H1 (cell line): Measurements from ENCODE around the gene ADARB2. TPM values are rescaled to one million over a fixed set of nuclear protein-coding genes. Genes with fewer than 3 reads are reported as not detected.

Experiments used
- CTCF ChIA-PET: fragments of 300-600 bp; sonication (Branson Sonifier 250); formaldehyde crosslinking; loops from one replicate; lab custom pipeline; 2021; ENCODE audit not compliant: partially characterized antibody; lab: Charles Lee
- POLR2A ChIA-PET: fragments of 300-600 bp; sonication (Branson Sonifier 250); formaldehyde crosslinking; loops from one replicate; lab custom pipeline; 2021; ENCODE audit warnings: inconsistent platforms; ENCODE audit not compliant: partially characterized antibody; lab: Charles Lee
- DNase-seq, 2 experiments: peaks; one replicate each; pipeline versions ENCODE4 v3.0.0 to v3.0.0-alpha.2; 2010 to 2022; ENCODE audit warnings: low spot score in 2 of 2, low read depth in 1 of 2, mixed read lengths in 1 of 2
- FAIRE-seq: peaks from 2 replicates; lab custom pipeline; 2011; peaks lifted over from hg19 to GRCh38; lab: Jason Lieb, UNC
- H2AFZ ChIP-seq: 2 replicates; pipeline ENCODE4 v1.8.1; 2012; ENCODE audit warnings: low read length, inconsistent platforms
- H2AK5ac ChIP-seq: 2 replicates; pipeline ENCODE4 v1.6.1; 2013; ENCODE audit warnings: low read depth, low read length
- H2BK120ac ChIP-seq: replicated peaks from 2 replicates; pipeline ENCODE3; 2013; ENCODE audit warnings: low read depth, low read length, inconsistent platforms
- H2BK12ac ChIP-seq: 2 replicates; pipeline ENCODE4 v1.6.1; 2013; ENCODE audit warnings: low read depth, low read length
- H2BK15ac ChIP-seq: 2 replicates; pipeline ENCODE4 v1.6.1; 2013; ENCODE audit warnings: low read length
- H2BK20ac ChIP-seq: 2 replicates; pipeline ENCODE4 v1.6.1; 2013; ENCODE audit warnings: low read length
- H2BK5ac ChIP-seq: 2 replicates; pipeline ENCODE4 v1.6.1; 2013; ENCODE audit warnings: low read depth, low read length
- H3K14ac ChIP-seq: 2 replicates; pipeline ENCODE4 v1.6.1; 2013; ENCODE audit warnings: inconsistent platforms; ENCODE audit not compliant: insufficient read length
- H3K18ac ChIP-seq: 2 replicates; pipeline ENCODE4 v1.6.1; 2013; ENCODE audit warnings: low read length; ENCODE audit errors: extremely low read depth
- H3K23ac ChIP-seq: 2 replicates; pipeline ENCODE4 v1.6.1; 2013; ENCODE audit warnings: inconsistent platforms; ENCODE audit not compliant: insufficient read length
- H3K23me2 ChIP-seq: 2 replicates; pipeline ENCODE4 v1.6.1; 2013; ENCODE audit warnings: low read depth, low read length
- H3K27ac ChIP-seq: 2 replicates; pipeline ENCODE4 v1.6.1; 2011; ENCODE audit warnings: low read depth, low read length, inconsistent platforms
- H3K27me3 ChIP-seq, 4 experiments: replicated peaks in 1 of 4; 1 replicate in 1 of 4; 2 replicates in 3 of 4; pipeline versions ENCODE4 v1.6.1 to v1.8.1; 2011 to 2013; ENCODE audit warnings: low read length in 3 of 4, mild to moderate bottlenecking in 3 of 4, inconsistent platforms in 2 of 4, mixed read lengths in 2 of 4, moderate library complexity in 1 of 4; ENCODE audit not compliant: control insufficient read depth in 3 of 4, insufficient read depth in 3 of 4; ENCODE audit errors: extremely low read depth in 1 of 4
- H3K36me3 ChIP-seq, 4 experiments: 2 replicates each; pipeline versions ENCODE4 v1.6.1 to v1.8.1; 2011 to 2013; ENCODE audit warnings: mild to moderate bottlenecking in 4 of 4, low read length in 3 of 4, moderate library complexity in 2 of 4, control low read depth in 1 of 4, inconsistent platforms in 1 of 4; ENCODE audit not compliant: insufficient read depth in 4 of 4, control insufficient read depth in 2 of 4
- H3K4ac ChIP-seq: replicated peaks from 2 replicates; pipeline ENCODE3; 2013; ENCODE audit warnings: low read length, low read depth, mixed read lengths, inconsistent platforms; ENCODE audit not compliant: insufficient read length
- H3K4me1 ChIP-seq, 4 experiments: replicated peaks in 1 of 4; 1 replicate in 1 of 4; 2 replicates in 3 of 4; pipeline versions ENCODE4 v1.6.1 to v1.8.1; 2011 to 2013; ENCODE audit warnings: low read length in 3 of 4, inconsistent platforms in 2 of 4, mixed read lengths in 1 of 4; ENCODE audit not compliant: insufficient read depth in 4 of 4, control insufficient read depth in 3 of 4
- H3K4me2 ChIP-seq, 2 experiments: 2 replicates each; pipeline versions ENCODE4 v1.6.1 to v1.8.1; 2011 to 2013; ENCODE audit warnings: low read depth in 2 of 2, low read length in 2 of 2, control low read depth in 1 of 2, inconsistent platforms in 1 of 2, mild to moderate bottlenecking in 1 of 2; ENCODE audit not compliant: insufficient read depth in 1 of 2
- H3K4me3 ChIP-seq, 4 experiments: fragments of 200-600, 300-600 bp in 1 of 4; sonication (generic), shearing (Covaris generic), sonication (Bioruptor Twin) in 1 of 4; 2 replicates each; pipeline versions ENCODE4 v1.5.1 to v1.8.1; 2011 to 2016; ENCODE audit warnings: low read length in 4 of 4, low read depth in 3 of 4, control low read depth in 2 of 4, inconsistent platforms in 2 of 4, mild to moderate bottlenecking in 2 of 4, mixed read lengths in 1 of 4, moderate library complexity in 1 of 4; ENCODE audit not compliant: insufficient read depth in 2 of 4; ENCODE audit errors: extremely low read depth in 1 of 4
- H3K56ac ChIP-seq: replicated peaks from 2 replicates; pipeline ENCODE3; 2013; ENCODE audit warnings: low read depth, mild to moderate bottlenecking, mixed read lengths, low read length, inconsistent platforms; ENCODE audit not compliant: insufficient read length
- H3K79me1 ChIP-seq: 2 replicates; pipeline ENCODE4 v1.6.1; 2013; ENCODE audit warnings: low read depth, low read length, control low read depth
- H3K79me2 ChIP-seq, 2 experiments: 2 replicates each; pipeline versions ENCODE4 v1.6.1 to v1.8.1; 2012 to 2013; ENCODE audit warnings: low read length in 2 of 2, mild to moderate bottlenecking in 2 of 2, inconsistent platforms in 1 of 2; ENCODE audit not compliant: insufficient read depth in 2 of 2, control insufficient read depth in 1 of 2
- H3K9ac ChIP-seq, 4 experiments: replicated peaks in 1 of 4; 1 replicate in 1 of 4; 2 replicates in 3 of 4; pipeline versions ENCODE4 v1.6.1 to v1.8.1; 2011 to 2013; ENCODE audit warnings: low read depth in 3 of 4, low read length in 3 of 4, control low read depth in 2 of 4, mild to moderate bottlenecking in 2 of 4, moderate library complexity in 2 of 4, inconsistent platforms in 1 of 4; ENCODE audit errors: extremely low read depth in 1 of 4
- H3K9me3 ChIP-seq, 2 experiments: 2 replicates each; pipeline versions ENCODE4 v1.6.1 to v1.8.1; 2012 to 2013; ENCODE audit warnings: mild to moderate bottlenecking in 2 of 2, moderate library complexity in 2 of 2, control low read depth in 1 of 2, inconsistent platforms in 1 of 2, low read depth in 1 of 2, low read length in 1 of 2, mixed read lengths in 1 of 2; ENCODE audit not compliant: insufficient read depth in 2 of 2
- H4K20me1 ChIP-seq, 2 experiments: replicated peaks in 1 of 2; 2 replicates each; pipeline versions ENCODE3 to v1.8.1; 2011 to 2013; ENCODE audit warnings: inconsistent platforms in 2 of 2, low read length in 2 of 2, mild to moderate bottlenecking in 1 of 2; ENCODE audit not compliant: insufficient read depth in 2 of 2, control insufficient read depth in 1 of 2
- H4K5ac ChIP-seq: 2 replicates; pipeline ENCODE4 v1.6.1; 2013; ENCODE audit warnings: low read length, low read depth, mixed read lengths, inconsistent platforms; ENCODE audit not compliant: insufficient read length
- H4K8ac ChIP-seq: 2 replicates; pipeline ENCODE4 v1.8.0; 2013; ENCODE audit warnings: mild to moderate bottlenecking, moderate library complexity, low read length, inconsistent platforms; ENCODE audit not compliant: insufficient read depth; ENCODE audit errors: extremely low read depth
- H4K91ac ChIP-seq: replicated peaks from 2 replicates; pipeline ENCODE3; 2013; ENCODE audit warnings: low read length, mixed read lengths, inconsistent platforms; ENCODE audit not compliant: insufficient read length
- ASH2L ChIP-seq: fragments of 200-600, 300-600 bp; sonication (generic); IDR thresholded peaks from one replicate; pipeline ENCODE4 v1.7.1; 2017; ENCODE audit warnings: low read length
- CTBP2 ChIP-seq: IDR thresholded peaks from 2 replicates; pipeline ENCODE4 v1.7.0; 2011; ENCODE audit warnings: borderline replicate concordance, mild to moderate bottlenecking, moderate library complexity, mixed read lengths, low read length; ENCODE audit not compliant: insufficient read depth, insufficient read length
- EP300 ChIP-seq, 2 experiments: IDR thresholded peaks; 1 replicate in 1 of 2; 2 replicates in 1 of 2; pipeline ENCODE4 v1.6.1; 2011 to 2012; ENCODE audit warnings: low read depth in 2 of 2, low read length in 2 of 2, mild to moderate bottlenecking in 2 of 2, borderline replicate concordance in 1 of 2, inconsistent platforms in 1 of 2, moderate library complexity in 1 of 2
- EZH2 ChIP-seq: fragments of 200-600 bp; sonication (generic); IDR thresholded peaks from 2 replicates; pipeline ENCODE4 v1.7.1; 2012; ENCODE audit warnings: low read depth, mild to moderate bottlenecking, moderate library complexity, low read length, inconsistent platforms; ENCODE audit not compliant: severe bottlenecking
- KDM1A ChIP-seq: fragments of 200-600, 300-600 bp; sonication (generic); IDR thresholded peaks from 2 replicates; pipeline ENCODE4 v1.7.1; 2016; ENCODE audit warnings: mild to moderate bottlenecking, low read length, borderline replicate concordance
- MAX ChIP-seq: IDR thresholded peaks from 2 replicates; pipeline ENCODE4 v1.6.1; 2012; ENCODE audit warnings: inconsistent platforms
- POLR2A ChIP-seq, 2 experiments: IDR thresholded peaks; 1 replicate in 1 of 2; 2 replicates in 1 of 2; pipeline ENCODE4 v1.6.1; 2011; ENCODE audit warnings: low read depth in 2 of 2, low read length in 2 of 2, mild to moderate bottlenecking in 2 of 2; ENCODE audit errors: control extremely low read depth in 1 of 2
- POU5F1 ChIP-seq: IDR thresholded peaks from 2 replicates; pipeline ENCODE4 v1.6.1; 2011; ENCODE audit warnings: low read depth, mild to moderate bottlenecking, low read length, moderate library complexity
- RAD21 ChIP-seq, 2 experiments: IDR thresholded peaks in 1 of 2; conservative IDR thresholded peaks in 1 of 2; 2 replicates each; pipeline ENCODE4 v1.6.1; 2011; ENCODE audit warnings: low read depth in 2 of 2, low read length in 2 of 2, improper control_type of control experiment in 1 of 2, inconsistent platforms in 1 of 2, mild to moderate bottlenecking in 1 of 2, moderate library complexity in 1 of 2
- RFX5 ChIP-seq: IDR thresholded peaks from 2 replicates; pipeline ENCODE4 v1.6.1; 2011; ENCODE audit warnings: low read depth, low read length, improper control_type of control experiment, borderline replicate concordance
- TAF1 ChIP-seq: IDR thresholded peaks from 2 replicates; pipeline ENCODE4 v1.6.1; 2011; ENCODE audit warnings: mild to moderate bottlenecking, low read depth, low read length
- TAF7 ChIP-seq: optimal IDR thresholded peaks from 2 replicates; pipeline ENCODE3; 2011; ENCODE audit warnings: low read depth, mild to moderate bottlenecking, inconsistent platforms, low read length, moderate library complexity, borderline replicate concordance
- TCF12 ChIP-seq: IDR thresholded peaks from 2 replicates; pipeline ENCODE4 v1.6.1; 2011; ENCODE audit warnings: low read depth, mild to moderate bottlenecking, low read length
- YY1 ChIP-seq: IDR thresholded peaks from 2 replicates; pipeline ENCODE4 v1.6.1; 2011; ENCODE audit warnings: low read depth, mild to moderate bottlenecking, low read length
- WGBS, 2 experiments: shearing (Covaris generic) in 1 of 2; methylation state at CpG; one replicate each; pipeline versions ENCODE4 v1.1.6 to v1.1.7; 2013 to 2015; ENCODE audit warnings: low lambda C conversion rate in 2 of 2, mixed read lengths in 2 of 2, inconsistent platforms in 1 of 2, low coverage in 1 of 2, missing lambda C conversion rate in 1 of 2; ENCODE audit not compliant: insufficient replicate concordance in 2 of 2, insufficient coverage in 1 of 2, insufficient read length in 1 of 2; ENCODE audit errors: extremely low coverage in 1 of 2, missing lambda C conversion rate in 1 of 2; 5-methylcytosine and 5-hydroxymethylcytosine counted together
- polyA plus RNA-seq, 7 experiments: library from polyadenylated mRNA; depleted of rRNA in 3 of 7; stranded (reverse) in 5 of 7; unstranded in 2 of 7; fragments of >200 nt in 5 of 7; fragments of 200-250 nt in 2 of 7; gene quantifications; 1 replicate in 5 of 7; 2 replicates in 1 of 7; 4 replicates in 1 of 7; pipeline versions ENCODE4 v1.2.1 to v1.2.3, GENCODE V29; 2011 to 2013; ENCODE audit warnings: missing spikeins in 2 of 7, mixed read lengths in 2 of 7
- total RNA-seq: library from RNA; stranded (reverse); fragmentation: NEBNext Ultra II Directional; extraction: Animal tissue kit (Norgen Biotek cat#: 25700); gene quantifications from 2 replicates; pipeline ENCODE4 v1.2.1, GENCODE V29; 2021

Gene ADARB2
- total and polyA plus RNA-seq, 2 of the 8 experiments (the other 6 are each of a cell fraction or from before 2014, with no cell fraction given) = 2.2 to 2.8 TPM

- Histone ChIP-seq H3K23me2 (no peaks in the 10 kb centered on the region), H3K79me2 (no peaks in the 10 kb centered on the region), H2BK12ac (no peak overlapping the region), H3K9me3 (no peaks in the 10 kb centered on the region), H3K79me1 (no peaks in the 10 kb centered on the region), H4K91ac (no peak overlapping the region), H2BK120ac (no peak overlapping the region), H2AK5ac (no peak overlapping the region), H3K23ac (no peak overlapping the region), H3K14ac (no peak overlapping the region), H4K5ac (no peak overlapping the region), H3K4me1 (0 out of 7 replicates have a peak, but pooled peaks cover 0 to 3% (median 1%) of the 10 kb centered on the region in 4 experiments), H3K27me3 (0 out of 7 replicates have a peak, but pooled peaks cover 0 to 2% (median 0%) of the 10 kb centered on the region in 4 experiments), H3K18ac (no peak overlapping the region), H3K56ac (no peak overlapping the region), H2BK5ac (no peak overlapping the region), H3K27ac (no peak overlapping the region), H2BK20ac (no peak overlapping the region), H3K4me2 (no peak overlapping the region), H4K8ac (no peak overlapping the region), H3K4me3 (no peak overlapping the region), H3K4ac (no peak overlapping the region), H2AFZ (no peak overlapping the region), H3K36me3 (no peaks in the 10 kb centered on the region), H3K9ac (no peak overlapping the region), H2BK15ac (no peak overlapping the region), H4K20me1 (peaks cover 2 to 3% of the 10 kb centered on the region in 2 experiments)
- FAIRE-seq (no peak), DNase-seq (no peak)
- ChIA-PET POLR2A (no interaction called here), CTCF (no interaction called here)
- WGBS, 2 experiments = 80% methylated on average over 11 of the region's 11 CpGs; no CpG with 5 or more reads in 1 of the 2 experiments
- TF ChIP-seq ASH2L (no peak), TAF7 (no peak), POLR2A (IDR thresholded peaks at IDR 0.05; ENCODE audit: control extremely low read depth in 1 of 2, low read depth in 2 of 2, low read length in 2 of 2) (no peak), MAX (no peak), RFX5 (no peak), TAF1 (no peak), YY1 (no peak), EZH2 (no peak), TCF12 (no peak), RAD21 (IDR thresholded peaks at IDR 0.05 in 1 of 2, conservative IDR thresholded peaks at IDR 0.05 in 1 of 2; ENCODE audit: low read depth in 2 of 2, low read length in 2 of 2) (no peak), KDM1A (no peak), CTBP2 (no peak), EP300 (IDR thresholded peaks at IDR 0.05; ENCODE audit: borderline replicate concordance in 1 of 2, low read depth in 2 of 2, low read length in 2 of 2) (no peak), POU5F1 (no peak)
Measured at GRCh38 chr10:1559761-1560160, 177.6 kb downstream of the ADARB2 start.
